HG03064 (cell line): ENCODE data around the gene PTCH1.

Experiments
- ATAC-seq: cut with Tn5 transposase; IDR thresholded peaks from one replicate; pipeline ENCODE4 v1.9.1; 2021; ENCODE audit warnings: low read depth; ENCODE audit not compliant: unreplicated experiment

Gene PTCH1

GRCh38 chr9:95516734-95517558 is at the start of gene PTCH1:
TSS of gene PTCH1 (minus strand) at chr9:95516971.
- no peak for ATAC-seq

- no peak for ATAC-seq
Observed at GRCh38 chr9:95565982-95566381, 49.2 kb upstream of the PTCH1 start.

GRCh38 chr9:95561913-95562312 is 45.1 kb upstream of the PTCH1 start:
- ATAC-seq = no peak

GRCh38 chr9:95557142-95557541 is 40.4 kb upstream of the PTCH1 start:
- ATAC-seq = no peak

- ATAC-seq = no peak
Observed at GRCh38 chr9:95556521-95556920, 39.8 kb upstream of the PTCH1 start.

- ATAC-seq = no peak
Observed at GRCh38 chr9:95552814-95553546, 36.2 kb upstream of the PTCH1 start.

GRCh38 chr9:95552255-95552654 is 35.5 kb upstream of the PTCH1 start:
- ATAC-seq = no peak

- ATAC-seq = no peak
Observed at GRCh38 chr9:95551406-95551805, 34.6 kb upstream of the PTCH1 start.

- ATAC-seq = no peak
Observed at GRCh38 chr9:95545831-95546567, 29.2 kb upstream of the PTCH1 start.

- no peak for ATAC-seq
Observed at GRCh38 chr9:95533996-95534680, 17.4 kb upstream of the PTCH1 start.

GRCh38 chr9:95529910-95530309 is 13.1 kb upstream of the PTCH1 start:
- no peak for ATAC-seq

- ATAC-seq = no peak
Observed at GRCh38 chr9:95528908-95529502, 12.2 kb upstream of the PTCH1 start.

- no peak for ATAC-seq
Observed at GRCh38 chr9:95522871-95523370, 6.2 kb upstream of the PTCH1 start.

GRCh38 chr9:95521699-95522098 is 4.9 kb upstream of the PTCH1 start:
- ATAC-seq = no peak

- ATAC-seq = no peak
Observed at GRCh38 chr9:95517559-95518425, 1.0 kb upstream of the PTCH1 start.

GRCh38 chr9:95516221-95516733 is 494 bp downstream of the PTCH1 start:
- no peak for ATAC-seq

- ATAC-seq = no peak
Observed at GRCh38 chr9:95515272-95516113, 1.3 kb downstream of the PTCH1 start.

- ATAC-seq = no peak
Observed at GRCh38 chr9:95514342-95514741, 2.4 kb downstream of the PTCH1 start.
